Fibroblast of the aortic adventitia (primary cell): ENCODE measurements around the gene TRAPPC11. TPM values are rescaled to one million over a fixed set of nuclear protein-coding genes. Genes with fewer than 3 reads are reported as not detected.
A peak's percentile ranks its signal among the peaks of the same experiment; 100 is the strongest.

Experiments used
- DNase-seq: peaks from one replicate; pipeline ENCODE4 v3.0.0-alpha.2; 2010; ENCODE audit warnings: low read depth
- H3K4me3 ChIP-seq: 2 replicates; pipeline ENCODE4 v1.5.1; 2011; ENCODE audit warnings: low read depth, mild to moderate bottlenecking, control low read depth, low read length, moderate library complexity
- total RNA-seq: library from RNA; depleted of rRNA; stranded (reverse); fragments of >200 nt; gene quantifications from 2 replicates; pipeline ENCODE4 v1.2.3, GENCODE V29; 2012; ENCODE audit warnings: low replicate concordance
- TF ChIP-seq, protein P1 (sequence below): IDR thresholded peaks from 2 replicates; pipeline ENCODE4 v1.5.1; 2011; ENCODE audit warnings: mild to moderate bottlenecking, low read length, control low read depth, inconsistent platforms; ENCODE audit not compliant: insufficient read depth

The TRAPPC11 gene
- total RNA-seq, 1 donor, result 51.5 TPM

DNA sequence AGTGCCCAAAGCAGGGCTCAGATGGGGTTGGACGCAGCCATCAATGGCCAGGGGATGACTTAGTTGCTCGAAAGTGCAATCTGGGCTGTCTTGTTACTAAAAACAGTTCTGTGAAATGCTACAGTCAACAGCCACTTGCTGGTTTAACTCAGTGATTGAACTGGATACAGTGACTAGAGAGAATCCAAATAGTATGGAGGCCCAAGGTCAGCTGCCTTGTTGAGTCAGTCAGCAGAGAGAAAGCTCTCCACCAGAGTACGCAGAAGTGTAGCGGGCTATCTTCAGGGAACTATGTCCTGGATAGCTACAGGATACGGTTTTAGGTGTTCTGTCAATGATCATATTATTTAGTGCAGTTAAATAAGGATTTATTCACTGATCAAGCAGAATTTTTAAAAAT, 68.4 kb downstream of the TRAPPC11 start:
- TF ChIP-seq, protein P1, sequence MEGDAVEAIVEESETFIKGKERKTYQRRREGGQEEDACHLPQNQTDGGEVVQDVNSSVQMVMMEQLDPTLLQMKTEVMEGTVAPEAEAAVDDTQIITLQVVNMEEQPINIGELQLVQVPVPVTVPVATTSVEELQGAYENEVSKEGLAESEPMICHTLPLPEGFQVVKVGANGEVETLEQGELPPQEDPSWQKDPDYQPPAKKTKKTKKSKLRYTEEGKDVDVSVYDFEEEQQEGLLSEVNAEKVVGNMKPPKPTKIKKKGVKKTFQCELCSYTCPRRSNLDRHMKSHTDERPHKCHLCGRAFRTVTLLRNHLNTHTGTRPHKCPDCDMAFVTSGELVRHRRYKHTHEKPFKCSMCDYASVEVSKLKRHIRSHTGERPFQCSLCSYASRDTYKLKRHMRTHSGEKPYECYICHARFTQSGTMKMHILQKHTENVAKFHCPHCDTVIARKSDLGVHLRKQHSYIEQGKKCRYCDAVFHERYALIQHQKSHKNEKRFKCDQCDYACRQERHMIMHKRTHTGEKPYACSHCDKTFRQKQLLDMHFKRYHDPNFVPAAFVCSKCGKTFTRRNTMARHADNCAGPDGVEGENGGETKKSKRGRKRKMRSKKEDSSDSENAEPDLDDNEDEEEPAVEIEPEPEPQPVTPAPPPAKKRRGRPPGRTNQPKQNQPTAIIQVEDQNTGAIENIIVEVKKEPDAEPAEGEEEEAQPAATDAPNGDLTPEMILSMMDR, result no peak

GRCh38 chr4:183728223-183729068, 69.4 kb downstream of the TRAPPC11 start:
- no peak for DNase-seq
- TF ChIP-seq, protein P1, result no peak
- no peak overlapping the region for H3K4me3 ChIP-seq

More for the DNA sequence above, 68.4 kb downstream of the TRAPPC11 start:
- H3K4me3 ChIP-seq, result no peak overlapping the region
- DNase-seq, result no peak

DNA sequence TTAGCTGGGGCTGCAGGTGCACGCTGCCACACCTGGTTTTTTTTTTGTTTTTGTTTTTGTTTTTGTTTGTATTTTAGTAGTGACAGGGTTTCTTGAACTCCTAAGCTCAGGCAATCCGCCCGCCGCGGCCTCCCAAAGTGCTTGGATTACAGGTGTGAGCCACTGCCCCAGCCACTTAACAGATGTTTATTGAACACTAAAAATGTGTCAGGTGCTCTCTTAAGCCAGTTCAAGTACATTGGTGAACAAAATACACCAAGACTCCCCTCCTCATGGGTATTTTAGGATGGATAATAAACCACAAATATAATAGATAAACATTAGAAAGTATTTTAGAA, 69.9 kb downstream of the TRAPPC11 start:
- H3K4me3 ChIP-seq, result no peak overlapping the region
- no peak for DNase-seq
- TF ChIP-seq, protein P1, result no peak

GRCh38 chr4:183729430-183730328, 70.6 kb downstream of the TRAPPC11 start:
- no peak overlapping the region for H3K4me3 ChIP-seq
- TF ChIP-seq, protein P1, result no peak
- peak; percentile 48 for DNase-seq

GRCh38 chr4:183732296-183732695, 73.2 kb downstream of the TRAPPC11 start:
- no peak for DNase-seq
- TF ChIP-seq, protein P1, result no peak
- H3K4me3 ChIP-seq, result no peak overlapping the region

DNA sequence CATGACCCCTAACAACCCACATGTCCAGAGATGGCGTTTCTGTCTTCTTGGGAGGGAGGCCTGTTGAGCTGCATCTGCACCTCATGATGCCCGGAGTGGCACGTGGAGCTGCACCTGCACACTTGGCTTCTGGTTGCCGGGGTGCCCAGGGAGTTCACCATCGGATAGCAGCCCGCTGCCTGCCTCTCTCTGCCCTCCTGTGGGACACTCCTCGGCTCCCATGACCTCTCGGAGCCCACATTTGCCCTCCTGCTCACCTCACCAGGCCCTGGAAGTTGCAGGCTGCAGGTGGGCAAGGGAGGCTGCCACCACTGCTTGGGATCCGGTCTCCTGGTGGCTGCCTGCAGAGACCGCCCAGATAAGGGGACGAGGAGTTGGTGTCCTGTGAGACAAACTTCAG, 74.1 kb downstream of the TRAPPC11 start:
- DNase-seq, result no peak
- TF ChIP-seq, protein P1, result no peak
- no peak overlapping the region for H3K4me3 ChIP-seq
